Ascending aorta (tissue), 2 donors: ENCODE results near the gene TNPO1. TPM values are rescaled to one million over a fixed set of nuclear protein-coding genes. Genes with fewer than 3 reads are reported as not detected.

Source experiments
- DNase-seq, 2 donors: peaks; one replicate each; pipeline ENCODE4 v3.0.0-alpha.2; 2019; ENCODE audit warnings: low spot score in 2 of 2
- H3K27ac ChIP-seq, 2 donors: fragments of 200-600 bp; sonication (generic); one replicate each; pipeline ENCODE4 v1.5.1; 2016 to 2017; ENCODE audit warnings: mild to moderate bottlenecking in 1 of 2
- H3K27me3 ChIP-seq: fragments of 200-600 bp; sonication (generic); one replicate; pipeline ENCODE4 v1.5.1; 2017
- H3K36me3 ChIP-seq, 2 donors: fragments of 200-600 bp; sonication (generic); one replicate each; pipeline ENCODE4 v1.5.1; 2016
- H3K4me1 ChIP-seq, 2 donors: fragments of 200-600 bp; sonication (generic); one replicate each; pipeline ENCODE4 v1.5.1; 2016 to 2017; ENCODE audit warnings: mild to moderate bottlenecking in 1 of 2
- H3K4me3 ChIP-seq, 2 donors: fragments of 200-600 bp; sonication (generic); one replicate each; pipeline ENCODE4 v1.5.1; 2016 to 2017; ENCODE audit warnings: mild to moderate bottlenecking in 1 of 2
- H3K9me3 ChIP-seq, 2 donors: fragments of 200-600 bp; sonication (generic); one replicate each; pipeline ENCODE4 v1.5.1; 2016
- CTCF ChIP-seq, 3 experiments: fragments of 200-600 bp in 2 of 3; fragments of 450-650 bp in 1 of 3; sonication (generic) in 2 of 3; IDR thresholded peaks; one replicate each; pipeline ENCODE4 v1.5.1; 2016 to 2019; ENCODE audit warnings: antibody characterized with exemption in 3 of 3, mild to moderate bottlenecking in 1 of 3, moderate library complexity in 1 of 3
- intact Hi-C: fragments of 100-400 bp; cut with DNase I; formaldehyde crosslinking; loops from one replicate; pipeline ENCODE4 v1.15.1; 2023
- total RNA-seq: library from RNA; depleted of rRNA; stranded (reverse); fragments of >200 nt; gene quantifications from one replicate; pipeline ENCODE4 v1.1.0, GENCODE V29; 2016

Gene TNPO1
- total RNA-seq, 1 donor from 2014 or later = 48.5 TPM

DNA sequence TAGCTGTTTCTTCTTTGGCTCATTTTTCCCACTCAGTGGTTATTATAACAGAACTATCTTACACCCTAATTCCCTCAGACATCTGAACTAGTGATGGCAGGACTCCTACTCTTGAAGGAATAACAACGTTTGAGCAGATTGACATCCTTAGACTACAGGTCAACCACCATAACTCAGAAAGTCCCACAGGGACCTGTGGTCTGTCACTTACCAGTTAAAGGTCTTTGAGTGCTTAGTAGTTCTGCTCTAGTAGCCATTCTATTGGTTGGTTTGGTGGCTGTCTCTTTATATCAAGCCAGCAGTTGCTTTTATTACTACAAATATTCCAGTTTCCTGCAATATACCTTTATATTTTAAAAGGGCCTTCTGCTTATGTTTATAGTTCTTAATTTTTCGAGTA lies 72.1 kb downstream of the TNPO1 start:
- no peaks in the 10 kb centered on the region for H3K27me3 ChIP-seq
- H3K4me1 ChIP-seq = no peaks in the 10 kb centered on the region
- intact Hi-C loops = no loop called here
- no peaks in the 10 kb centered on the region for H3K9me3 ChIP-seq
- H3K27ac ChIP-seq = no peak overlapping the region
- H3K36me3 ChIP-seq = peaks cover 71 to 88% of the 10 kb centered on the region in 2 donors
- no peak for TF ChIP-seq CTCF (IDR thresholded peaks at IDR 0.05)
- no peak overlapping the region for H3K4me3 ChIP-seq
- no peak for DNase-seq

- TF ChIP-seq CTCF (IDR thresholded peaks at IDR 0.05) = no peak
- Histone ChIP-seq H3K4me3 (no peak overlapping the region), H3K27me3 (no peaks in the 10 kb centered on the region), H3K9me3 (no peaks in the 10 kb centered on the region), H3K27ac (no peak overlapping the region), H3K4me1 (no peaks in the 10 kb centered on the region), H3K36me3 (peaks cover 72 to 88% of the 10 kb centered on the region in 2 donors)
- DNase-seq = no peak
- intact Hi-C loops = no loop called here
Measured at GRCh38 chr5:72889324-72889723, 72.9 kb downstream of the TNPO1 start.

GRCh38 chr5:72892846-72893245 lies 76.4 kb downstream of the TNPO1 start:
- no peaks in the 10 kb centered on the region for H3K27me3 ChIP-seq
- TF ChIP-seq CTCF (IDR thresholded peaks at IDR 0.05) = no peak
- no peak overlapping the region for H3K4me3 ChIP-seq
- no peaks in the 10 kb centered on the region for H3K9me3 ChIP-seq
- no peaks in the 10 kb centered on the region for H3K4me1 ChIP-seq
- DNase-seq = no peak
- intact Hi-C loops = no loop called here
- peaks cover 69 to 90% of the 10 kb centered on the region in 2 donors for H3K36me3 ChIP-seq
- no peak overlapping the region for H3K27ac ChIP-seq

DNA sequence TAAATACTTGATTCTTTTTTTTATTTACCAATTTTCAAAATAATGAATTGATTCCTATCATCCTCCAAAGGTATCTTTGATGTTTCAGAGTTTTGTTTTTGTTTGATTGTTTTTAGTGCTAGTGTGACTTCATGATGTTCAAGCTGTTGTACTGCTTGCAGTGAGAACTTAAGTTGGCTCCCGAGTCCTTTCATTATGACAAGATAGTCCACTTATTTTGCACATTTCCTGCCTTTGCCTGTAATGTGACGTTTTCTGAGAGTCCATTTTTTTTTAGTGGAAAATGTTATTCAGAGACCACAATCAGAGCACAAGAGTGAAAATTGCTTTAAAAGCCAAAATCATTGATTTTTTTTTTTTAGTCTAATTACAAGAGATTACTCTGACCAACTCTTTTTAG lies 79.3 kb downstream of the TNPO1 start:
- no peak for TF ChIP-seq CTCF (IDR thresholded peaks at IDR 0.05)
- H3K36me3 ChIP-seq = peaks cover 57 to 72% of the 10 kb centered on the region in 2 donors

GRCh38 chr5:72906806-72907205 lies 90.3 kb downstream of the TNPO1 start:
- no peaks in the 10 kb centered on the region for H3K4me1 ChIP-seq
- intact Hi-C loops = no loop called here
- no peak overlapping the region for H3K4me3 ChIP-seq
- no peak for TF ChIP-seq CTCF (IDR thresholded peaks at IDR 0.05)
- DNase-seq = no peak
- peaks cover 47 to 66% of the 10 kb centered on the region in 2 donors for H3K36me3 ChIP-seq
- no peak overlapping the region for H3K27ac ChIP-seq
- no peaks in the 10 kb centered on the region for H3K9me3 ChIP-seq
- H3K27me3 ChIP-seq = no peaks in the 10 kb centered on the region

More for the DNA sequence above, 79.3 kb downstream of the TNPO1 start:
- Histone ChIP-seq H3K9me3 (no peaks in the 10 kb centered on the region), H3K4me3 (no peak overlapping the region), H3K27ac (no peak overlapping the region), H3K4me1 (no peaks in the 10 kb centered on the region), H3K27me3 (no peaks in the 10 kb centered on the region)
- DNase-seq = no peak
- intact Hi-C loops = no loop called here

- Histone ChIP-seq H3K36me3 (peaks cover 32 to 54% of the 10 kb centered on the region in 2 donors), H3K4me3 (no peak overlapping the region), H3K27ac (no peak overlapping the region), H3K27me3 (no peaks in the 10 kb centered on the region), H3K9me3 (no peaks in the 10 kb centered on the region), H3K4me1 (no peaks in the 10 kb centered on the region)
- intact Hi-C loops = no loop called here
- TF ChIP-seq CTCF (IDR thresholded peaks at IDR 0.05) = no peak
- no peak for DNase-seq
Measured at GRCh38 chr5:72908664-72909063, 92.2 kb downstream of the TNPO1 start.
